CD4-positive, alpha-beta T cell treated with Interleukin-12 subunit alpha and Interleukin-12 subunit beta, for 1 hour (primary cell): ENCODE measurements around the gene FAR2.
"Not testable (repeated sequence)": the region's sequence is repeated elsewhere in the genome, so short reads cannot be mapped to it uniquely, and the experiment has no call there.

Experiments used
- DNase-seq: peaks from one replicate; pipeline ENCODE4 v3.0.0-alpha.2; 2020

FAR2 gene

DNA sequence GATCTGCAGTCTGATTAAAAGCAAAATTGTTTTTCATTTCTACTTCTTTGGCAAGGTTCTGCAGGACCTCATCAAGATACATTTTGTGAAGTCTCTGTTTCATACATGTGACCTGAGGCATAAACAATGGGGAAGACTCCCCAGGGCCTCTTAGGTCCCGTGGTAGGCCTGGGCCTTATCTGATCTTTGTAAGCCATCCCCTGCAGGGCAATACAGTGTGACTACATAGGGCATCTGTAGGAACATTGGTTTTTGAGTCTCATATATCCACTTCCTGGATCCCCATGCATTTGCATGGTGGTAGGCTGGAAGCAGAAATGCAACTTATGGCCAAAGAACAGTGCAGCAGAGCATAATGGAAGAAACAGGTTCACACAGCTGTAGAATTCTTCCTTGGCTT, 6.0 kb downstream of the FAR2 start:
- DNase-seq = no peak

DNA sequence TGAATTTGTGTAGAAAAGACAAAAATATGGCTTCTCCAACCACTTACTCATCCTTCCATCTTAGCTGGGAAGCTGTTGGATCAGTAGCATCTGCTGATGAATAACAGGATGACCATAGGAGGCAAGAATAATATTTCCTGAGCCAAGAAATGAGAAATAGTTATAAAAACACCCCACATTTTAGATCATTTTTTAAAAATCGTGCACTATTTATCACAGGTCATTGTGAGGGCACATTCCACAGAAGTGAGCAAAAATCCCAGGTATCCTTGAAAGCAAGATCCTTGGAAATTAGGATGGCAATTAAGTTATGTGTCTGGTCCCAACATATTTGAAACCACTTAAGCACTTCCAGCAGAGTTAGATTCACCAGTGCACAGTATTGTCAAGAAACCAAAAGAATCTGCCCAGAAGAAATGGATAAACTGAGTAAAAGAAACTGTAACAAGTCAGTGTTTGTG, 8.4 kb downstream of the FAR2 start:
- DNase-seq = no peak

DNA sequence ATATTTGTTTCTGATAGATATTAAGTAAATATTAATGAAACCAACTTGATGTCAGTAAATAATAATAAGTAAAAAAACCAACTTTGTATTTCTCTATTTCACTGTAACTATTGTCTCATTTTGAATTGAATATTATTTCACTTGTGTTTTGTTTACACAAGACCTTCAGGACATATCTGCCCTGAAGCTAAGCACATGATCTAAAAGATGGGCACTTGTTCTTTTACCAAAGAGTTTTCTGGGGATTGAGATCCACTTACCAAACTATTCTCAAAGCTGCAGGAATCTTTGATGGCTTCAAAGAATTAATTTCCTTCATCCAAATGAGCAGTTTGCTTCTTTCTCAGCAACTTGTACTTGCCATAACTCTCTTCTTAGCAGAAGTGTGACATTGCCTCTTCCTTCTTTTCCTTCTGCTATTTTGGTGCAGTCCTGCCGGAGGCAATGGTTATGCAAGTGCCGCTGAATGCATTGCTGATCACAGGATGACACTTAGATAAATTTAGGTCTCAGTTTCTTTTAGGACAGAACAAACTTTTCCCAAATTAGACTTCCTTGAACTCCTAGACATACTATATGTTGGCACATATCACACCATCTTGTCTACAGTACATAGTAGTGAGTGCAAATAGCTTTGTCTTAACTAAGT, 9.2 kb downstream of the FAR2 start:
- DNase-seq = no peak

DNA sequence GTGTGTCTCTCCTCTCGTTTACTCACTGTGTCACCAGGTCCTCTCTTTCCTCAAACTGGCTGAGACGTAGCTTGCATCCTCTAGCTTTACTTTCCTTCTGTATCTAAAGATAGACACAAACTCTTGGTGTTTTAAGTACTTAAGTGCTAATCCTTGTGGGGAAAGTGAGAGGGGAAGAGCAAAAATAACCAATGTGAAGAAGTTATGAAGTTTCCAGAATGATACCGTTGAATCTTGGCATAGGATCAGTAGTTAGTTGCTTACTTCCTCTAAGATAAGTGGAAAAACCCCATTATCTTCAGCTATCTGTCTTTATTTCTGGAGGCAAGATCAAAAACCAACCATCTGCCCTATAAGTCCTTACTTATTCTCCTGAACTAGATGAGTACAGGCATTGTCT, 10.6 kb downstream of the FAR2 start:
- DNase-seq = no peak

- DNase-seq = peak; percentile 27
Measured at GRCh38 chr12:29160230-29160629, 11.2 kb downstream of the FAR2 start.

DNA sequence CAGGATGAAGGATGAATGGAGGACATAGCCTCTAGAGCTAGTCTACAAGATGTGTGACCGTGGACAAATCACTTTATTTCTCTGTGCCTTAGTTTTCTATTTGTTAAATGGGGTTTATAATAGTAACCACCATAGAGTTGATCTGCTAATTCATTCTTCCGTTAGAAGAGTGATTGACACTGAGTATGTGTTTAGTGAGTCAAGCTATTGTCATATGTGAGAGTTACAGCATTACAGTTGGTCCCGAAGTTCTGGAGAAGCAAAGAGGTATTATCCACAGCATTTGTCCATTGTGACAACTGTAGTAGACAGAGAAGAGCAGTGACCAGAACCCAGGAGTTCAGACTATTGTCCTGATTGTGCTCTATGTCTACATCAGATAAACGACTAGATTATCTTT, 14.1 kb downstream of the FAR2 start:
- no peak for DNase-seq

DNA sequence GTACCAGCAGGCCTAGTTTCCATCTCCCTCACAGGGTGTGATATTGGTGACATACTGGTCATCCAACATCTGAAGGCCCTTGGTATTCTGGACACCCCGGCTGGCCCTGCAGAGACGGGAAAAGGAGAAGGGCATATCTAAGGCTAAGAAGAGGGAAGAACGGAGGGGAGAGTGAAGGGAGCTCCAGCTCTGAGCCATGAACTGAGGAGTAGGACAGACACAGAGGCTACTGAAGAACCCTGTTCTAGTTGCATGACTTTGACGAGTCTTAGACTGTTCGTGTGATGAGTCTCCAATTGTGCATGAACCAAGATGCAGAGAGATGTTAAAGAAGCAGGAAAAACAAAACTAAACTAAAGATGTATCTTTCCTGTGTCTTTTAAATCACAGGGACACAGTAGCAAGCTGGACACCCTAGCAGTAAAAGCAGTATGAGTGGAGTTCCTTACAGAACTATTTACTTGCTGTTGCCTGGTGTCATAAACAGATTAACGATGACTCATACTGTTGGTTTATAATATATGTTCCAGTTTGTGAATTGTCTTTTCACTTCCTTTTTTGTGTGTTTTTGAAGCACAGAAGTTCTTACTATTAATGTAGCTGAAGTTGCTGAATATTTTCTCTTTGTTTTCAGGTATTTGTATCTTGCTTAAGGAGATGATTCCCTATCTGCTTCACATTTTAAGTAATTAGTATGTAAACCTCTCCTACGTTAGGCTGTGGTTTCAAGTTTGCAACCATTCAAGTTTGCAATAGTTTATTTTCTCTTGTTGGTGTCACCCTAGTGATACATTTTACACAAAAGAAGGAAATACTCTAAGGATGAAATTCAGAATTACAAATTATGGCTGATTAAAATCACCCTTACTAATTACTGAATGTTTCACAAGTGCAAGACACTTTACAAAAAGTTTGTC, 15.7 kb downstream of the FAR2 start:
- DNase-seq = peak; percentile 42

DNA sequence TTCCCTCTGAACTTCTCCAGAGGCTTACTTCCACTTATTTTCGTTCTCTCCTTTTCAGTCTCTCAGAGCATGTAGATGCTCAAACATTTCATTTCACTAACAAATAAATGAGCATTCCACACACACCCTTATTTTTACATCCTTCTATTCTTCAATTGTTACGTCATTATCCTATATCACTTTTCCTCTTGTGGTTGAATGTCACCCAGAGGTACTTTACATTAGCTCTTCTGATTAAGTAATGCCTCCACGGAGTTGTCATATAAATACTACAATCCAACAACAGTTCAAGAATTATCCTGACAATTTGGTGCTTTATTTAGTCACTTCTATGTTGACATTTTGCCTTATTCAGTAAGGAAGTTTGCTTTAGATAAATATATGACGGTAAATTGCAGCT, 18.4 kb downstream of the FAR2 start:
- DNase-seq = no peak

DNA sequence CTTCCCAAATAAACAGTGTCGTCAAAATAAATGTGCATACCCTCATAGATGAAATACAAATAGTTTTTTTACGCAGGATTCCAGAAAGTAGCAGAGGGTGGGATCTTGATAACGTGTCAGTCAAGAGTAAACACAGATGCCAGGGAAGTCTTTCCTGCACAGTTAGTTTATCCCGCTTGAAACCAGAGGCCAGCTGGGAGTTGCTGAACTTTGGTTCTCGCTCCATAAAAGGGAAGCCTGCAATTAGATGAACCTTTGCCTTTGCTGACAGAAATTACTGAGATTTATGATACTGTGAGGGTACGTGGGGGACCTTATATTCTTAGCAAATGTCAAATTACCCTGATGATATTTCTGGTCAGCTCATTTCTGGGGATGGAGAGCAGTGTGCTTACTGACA, 18.9 kb downstream of the FAR2 start:
- DNase-seq = no peak

- DNase-seq = not testable (repeated sequence)
Measured at GRCh38 chr12:29169978-29170377, 20.9 kb downstream of the FAR2 start.

DNA sequence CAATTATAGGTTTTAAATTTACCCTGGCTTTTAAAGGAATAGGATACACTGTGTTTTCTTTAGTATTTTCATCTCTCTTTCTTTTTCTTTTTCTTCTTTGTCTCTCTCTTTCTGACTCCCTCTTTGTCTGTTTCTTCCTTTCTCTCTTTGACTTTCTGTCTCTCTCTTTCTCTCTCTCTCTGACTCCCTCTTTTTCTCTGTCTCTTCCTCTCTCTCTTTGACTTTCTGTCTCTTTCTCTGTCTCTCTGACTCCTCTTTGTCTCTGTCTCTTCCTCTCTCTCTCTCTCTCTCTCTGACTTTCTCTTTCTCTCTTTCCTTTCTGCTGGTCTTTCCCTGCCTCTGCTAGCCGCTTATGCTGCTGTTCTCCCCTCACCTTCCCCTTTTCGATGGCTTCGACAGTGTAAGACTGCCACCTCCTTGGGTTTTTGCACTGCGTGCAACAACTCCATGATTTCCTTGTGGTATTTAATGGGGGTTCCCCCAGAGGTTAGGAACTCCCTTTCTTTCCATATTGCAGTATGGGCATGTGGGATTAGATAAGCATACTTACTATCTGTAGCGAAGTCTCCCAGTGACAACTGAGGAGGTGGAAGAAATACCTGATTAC, 21.5 kb downstream of the FAR2 start:
- not testable (repeated sequence) for DNase-seq

DNA sequence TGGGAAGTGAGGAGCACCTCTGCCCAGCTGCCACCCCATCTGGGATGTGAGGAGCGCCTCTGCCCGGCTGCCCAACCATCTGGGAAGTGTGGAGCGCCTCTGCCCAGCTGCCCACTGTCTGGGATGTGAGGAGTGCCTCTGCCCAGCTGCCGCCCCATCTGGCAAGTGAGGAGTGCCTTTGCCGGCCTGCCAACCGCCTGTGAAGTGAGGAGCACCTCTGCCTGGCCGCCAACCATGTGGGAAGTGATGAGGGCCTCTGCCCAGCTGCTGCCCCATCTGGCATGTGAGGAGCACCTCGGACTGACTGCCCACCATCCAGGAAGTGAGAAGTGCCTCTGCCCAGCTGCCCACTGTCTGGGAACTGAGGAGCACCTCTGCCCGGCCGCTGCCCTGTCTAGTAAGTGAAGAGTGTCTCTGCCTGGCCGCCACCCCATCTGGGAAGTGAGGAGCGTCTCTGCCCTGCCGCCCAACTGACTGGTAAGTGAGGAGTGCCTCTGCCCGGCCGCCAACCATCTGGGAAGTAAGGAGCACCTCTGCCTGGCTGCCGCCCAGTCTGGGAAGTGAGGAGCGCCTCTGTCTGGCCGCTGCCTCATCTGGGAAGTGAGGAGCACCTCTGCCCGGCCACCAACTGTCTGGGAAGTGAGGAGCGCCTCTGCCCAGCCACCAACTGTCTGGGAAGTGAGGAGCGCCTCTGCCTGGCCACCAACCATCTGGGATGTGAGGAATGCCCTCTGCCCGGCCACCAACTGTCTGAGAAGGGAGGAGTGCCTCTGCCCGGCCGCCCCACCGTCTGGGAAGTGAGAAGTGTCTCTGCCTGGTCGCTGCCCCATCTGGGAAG, 22.6 kb downstream of the FAR2 start:
- DNase-seq = no peak

- DNase-seq = no peak
Measured at GRCh38 chr12:29176941-29177340, 27.9 kb downstream of the FAR2 start.

- DNase-seq = not testable (repeated sequence)
Measured at GRCh38 chr12:29182247-29182646, 33.2 kb downstream of the FAR2 start.

DNA sequence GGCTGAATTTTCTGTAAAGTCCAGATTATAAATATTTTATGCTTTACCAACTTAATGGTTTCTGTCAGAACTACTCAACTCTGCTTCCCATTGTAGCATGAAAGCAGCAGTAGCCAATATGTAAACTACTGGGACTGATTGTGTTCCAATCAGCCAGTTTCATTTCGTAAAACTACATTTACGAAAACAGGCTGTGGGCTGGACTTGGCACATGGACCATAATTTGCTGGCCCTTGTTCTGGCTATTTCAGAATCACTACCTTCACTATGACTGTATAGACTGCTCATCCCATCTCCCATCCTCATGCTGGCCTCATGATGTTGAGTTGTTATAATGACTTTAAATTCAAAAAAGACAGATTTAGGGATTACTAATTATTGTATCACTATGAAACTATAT, 38.7 kb downstream of the FAR2 start:
- no peak for DNase-seq

DNA sequence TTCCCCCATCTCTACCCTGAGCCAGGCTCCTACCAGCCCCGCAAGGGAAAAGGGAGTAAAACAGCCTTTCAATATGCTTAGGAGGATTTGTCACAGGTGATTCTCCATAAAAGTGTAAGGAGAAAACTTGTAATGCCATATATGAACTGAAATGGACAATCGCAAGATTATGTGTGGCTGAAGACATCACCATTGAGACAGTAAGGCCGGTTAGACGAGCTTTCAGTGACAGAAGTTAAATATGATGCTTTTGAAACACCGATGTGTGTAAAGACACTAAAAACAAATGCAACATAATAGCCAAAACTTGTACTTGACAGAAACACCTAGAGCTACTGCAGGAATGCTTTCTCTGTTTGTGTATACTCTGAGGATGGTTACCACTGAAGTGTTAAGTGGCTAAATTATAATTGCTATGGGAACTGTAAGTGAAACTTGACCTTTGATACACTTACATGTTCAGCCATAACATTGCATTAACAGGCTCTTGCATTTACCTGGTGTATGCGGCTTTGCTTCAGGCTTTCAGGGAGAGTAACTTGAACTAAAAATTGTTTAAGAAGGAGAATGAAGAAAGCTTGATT, 42.3 kb downstream of the FAR2 start:
- DNase-seq = no peak

DNA sequence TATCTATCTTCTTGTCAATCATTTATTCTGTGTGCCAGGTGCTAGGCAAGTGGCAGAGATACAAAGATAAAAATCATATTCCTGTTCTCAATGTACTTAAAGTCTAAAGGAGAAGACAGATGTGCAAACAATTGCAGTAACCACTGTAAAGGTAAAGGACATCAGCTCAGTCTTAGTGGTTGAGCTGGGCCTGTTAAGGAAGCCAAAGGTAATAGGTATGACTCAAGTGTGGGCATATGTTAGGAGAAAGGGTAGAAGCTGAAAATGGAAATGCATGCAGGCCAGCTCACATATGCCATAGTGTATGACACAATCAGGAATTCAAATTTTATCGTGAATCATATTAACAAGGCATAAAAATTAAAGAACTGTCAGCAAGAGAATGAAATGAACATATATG, 49.8 kb downstream of the FAR2 start:
- DNase-seq = no peak

DNA sequence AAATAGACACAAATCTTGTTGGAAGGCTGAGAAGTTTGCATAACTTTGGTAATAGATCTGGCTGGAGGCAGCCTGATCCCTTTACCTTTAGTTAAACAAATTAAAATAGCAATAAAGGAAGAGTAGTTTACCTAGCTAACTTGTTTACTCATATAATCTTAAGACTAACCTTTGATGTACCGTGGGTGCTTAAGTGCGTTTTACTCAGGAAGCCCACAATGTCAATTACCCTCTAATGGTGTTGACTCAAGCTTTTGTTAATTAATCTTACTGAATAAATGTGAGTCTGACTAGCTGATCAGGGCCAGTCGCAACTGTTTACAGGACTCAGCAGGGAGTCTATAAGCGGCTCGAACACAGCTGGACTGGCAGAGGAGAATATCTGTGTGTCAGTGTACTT, 51.5 kb downstream of the FAR2 start:
- DNase-seq = no peak

DNA sequence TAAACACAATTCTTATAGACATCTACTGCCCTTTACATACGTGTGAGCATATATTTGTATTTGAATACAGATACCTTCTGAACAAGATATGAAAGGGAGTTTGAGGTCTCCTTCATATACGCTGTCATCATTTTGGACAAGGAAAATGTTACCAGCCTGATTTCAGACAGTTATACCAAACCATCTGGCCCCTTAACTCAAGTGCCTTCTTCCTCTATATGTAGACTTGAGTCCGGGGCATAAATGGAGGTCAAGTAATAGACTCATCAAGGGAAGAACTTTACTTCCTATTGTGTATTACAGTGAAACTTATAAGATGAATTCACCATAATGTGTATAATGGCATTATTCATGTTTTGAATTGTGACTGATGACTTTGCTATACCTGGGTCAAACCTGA, 52.2 kb downstream of the FAR2 start:
- no peak for DNase-seq

GRCh38 chr12:29201746-29202145, 52.7 kb downstream of the FAR2 start:
- no peak for DNase-seq

DNA sequence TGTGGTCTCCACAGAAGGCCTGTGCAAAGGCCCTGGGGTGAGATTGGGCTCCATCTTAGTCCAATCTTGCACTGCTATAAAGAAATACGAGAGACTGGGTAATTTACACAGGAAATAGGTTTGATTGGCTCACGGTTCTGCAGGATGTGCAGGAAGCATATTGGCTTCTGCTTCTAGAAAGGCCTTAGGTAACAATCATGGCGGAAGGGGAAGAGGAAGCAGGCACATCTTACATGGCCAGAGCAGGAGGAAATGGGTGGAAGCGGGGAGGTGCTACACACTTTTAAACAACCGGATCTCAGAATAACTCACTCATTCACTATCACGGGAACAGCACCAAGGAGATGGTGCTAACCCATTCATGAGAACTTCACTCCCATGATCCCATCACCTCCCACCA, 55.4 kb downstream of the FAR2 start:
- DNase-seq = no peak

DNA sequence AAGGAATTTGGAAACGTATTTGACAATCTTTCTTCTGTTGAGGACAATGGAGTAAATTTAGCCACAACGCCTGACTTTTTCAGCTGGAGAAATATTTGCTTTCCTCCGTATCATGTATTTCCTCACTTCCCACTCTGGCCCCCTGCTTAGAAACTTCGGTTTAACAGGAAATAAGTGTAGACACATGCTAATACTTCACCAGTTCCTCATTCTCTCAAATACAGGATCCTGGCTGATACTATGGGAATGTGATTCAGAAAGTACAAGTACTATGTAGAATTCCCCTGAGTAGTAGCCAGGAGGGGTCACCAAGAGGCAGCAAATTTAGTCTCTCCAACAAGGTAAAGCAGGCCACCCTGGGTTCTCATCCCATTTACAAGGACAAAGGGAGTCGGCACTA, 58.0 kb downstream of the FAR2 start:
- no peak for DNase-seq

GRCh38 chr12:29208060-29208459, 59.0 kb downstream of the FAR2 start:
- DNase-seq = no peak
